Osteoblast (primary cell): ENCODE data around the gene ZGRF1. TPM values are rescaled to one million over a fixed set of nuclear protein-coding genes. Genes with fewer than 3 reads are reported as not detected.

Experiments
- DNase-seq: peaks from one replicate; pipeline ENCODE4 v3.0.0; 2011; ENCODE audit warnings: low spot score, mixed read lengths; ENCODE audit not compliant: insufficient read length; ENCODE audit errors: missing footprints
- H2AFZ ChIP-seq: 2 replicates; pipeline ENCODE4 v1.6.0; 2011; ENCODE audit warnings: mild to moderate bottlenecking, low read length
- H3K27ac ChIP-seq: 2 replicates; pipeline ENCODE4 v1.5.1; 2011; ENCODE audit warnings: mild to moderate bottlenecking, low read depth, low read length, moderate library complexity
- H3K27me3 ChIP-seq: 2 replicates; pipeline ENCODE4 v1.6.0; 2012; ENCODE audit warnings: mild to moderate bottlenecking, control low read depth, inconsistent platforms, low read length, moderate library complexity; ENCODE audit not compliant: insufficient read depth
- H3K36me3 ChIP-seq: 2 replicates; pipeline ENCODE4 v1.5.1; 2011; ENCODE audit warnings: mild to moderate bottlenecking, low read length, control low read depth, moderate library complexity; ENCODE audit not compliant: insufficient read depth
- H3K4me1 ChIP-seq: 2 replicates; pipeline ENCODE4 v1.5.1; 2011; ENCODE audit warnings: mild to moderate bottlenecking, low read length, control low read depth, moderate library complexity; ENCODE audit not compliant: insufficient read depth
- H3K4me2 ChIP-seq: 2 replicates; pipeline ENCODE4 v1.6.0; 2011; ENCODE audit warnings: mild to moderate bottlenecking, low read length; ENCODE audit not compliant: insufficient read depth
- H3K4me3 ChIP-seq: fragments of 200-600 bp; sonication (generic); 3 replicates; pipeline ENCODE4 v1.5.1; 2012; ENCODE audit warnings: mild to moderate bottlenecking, low read length, inconsistent platforms; ENCODE audit not compliant: insufficient read depth
- H3K79me2 ChIP-seq: 2 replicates; pipeline ENCODE4 v1.6.0; 2012; ENCODE audit warnings: mild to moderate bottlenecking, low read length, control low read depth, inconsistent platforms; ENCODE audit not compliant: insufficient read depth
- H3K9me3 ChIP-seq: 2 replicates; pipeline ENCODE4 v1.5.1; 2011; ENCODE audit warnings: low read depth, low read length, control low read depth
- H4K20me1 ChIP-seq: 2 replicates; pipeline ENCODE4 v1.6.0; 2012; ENCODE audit warnings: mild to moderate bottlenecking, low read length, control low read depth; ENCODE audit not compliant: insufficient read depth
- CTCF ChIP-seq: IDR thresholded peaks from 2 replicates; pipeline ENCODE4 v1.5.1; 2011; ENCODE audit warnings: mild to moderate bottlenecking, low read depth, low read length, moderate library complexity; ENCODE audit errors: extremely low read depth
- total RNA-seq: library from RNA; depleted of rRNA; stranded (reverse); fragments of >200 nt; gene quantifications from 2 replicates; pipeline ENCODE4 v1.2.3, GENCODE V29; 2012

ZGRF1 gene
- total RNA-seq, 1 donor, result 5.8 TPM

- no peak overlapping the region for H3K27ac ChIP-seq
- H3K4me1 ChIP-seq, result peaks cover 12% of the 10 kb centered on the region
- peaks cover 97% of the 10 kb centered on the region for H3K27me3 ChIP-seq
- H3K4me2 ChIP-seq, result peak overlapping the region; percentile 92
- no peaks in the 10 kb centered on the region for H4K20me1 ChIP-seq
- H3K36me3 ChIP-seq, result no peaks in the 10 kb centered on the region
- DNase-seq, result peak; percentile 89
- H3K9me3 ChIP-seq, result no peaks in the 10 kb centered on the region
- peak overlapping the region; percentile 71 for H3K4me3 ChIP-seq
- TF ChIP-seq CTCF, result no peak
- peak overlapping the region; percentile 86 for H2AFZ ChIP-seq
- no peaks in the 10 kb centered on the region for H3K79me2 ChIP-seq
Measured at GRCh38 chr4:112515198-112516065, 121.3 kb downstream of the ZGRF1 start.

GRCh38 chr4:112514647-112515197, 122.0 kb downstream of the ZGRF1 start:
- peak; percentile 77 for DNase-seq
- no peaks in the 10 kb centered on the region for H3K36me3 ChIP-seq
- peaks cover 96% of the 10 kb centered on the region for H3K27me3 ChIP-seq
- TF ChIP-seq CTCF, result no peak
- no peak overlapping the region for H3K27ac ChIP-seq
- H3K4me1 ChIP-seq, result peaks cover 14% of the 10 kb centered on the region
- H3K79me2 ChIP-seq, result no peaks in the 10 kb centered on the region
- no peaks in the 10 kb centered on the region for H4K20me1 ChIP-seq
- peak overlapping the region; percentile 60 for H2AFZ ChIP-seq
- H3K9me3 ChIP-seq, result no peaks in the 10 kb centered on the region
- H3K4me2 ChIP-seq, result peak overlapping the region; percentile 92
- peak overlapping the region; percentile 71 for H3K4me3 ChIP-seq

- Histone ChIP-seq H3K36me3 (no peaks in the 10 kb centered on the region), H3K9me3 (no peaks in the 10 kb centered on the region), H3K27ac (no peak overlapping the region), H3K79me2 (no peaks in the 10 kb centered on the region), H3K4me1 (peaks cover 16% of the 10 kb centered on the region), H4K20me1 (no peaks in the 10 kb centered on the region), H2AFZ (no peak overlapping the region), H3K27me3 (peaks cover 98% of the 10 kb centered on the region), H3K4me3 (no peak overlapping the region), H3K4me2 (no peak overlapping the region)
- TF ChIP-seq CTCF, result no peak
- DNase-seq, result peak; percentile 86
Measured at GRCh38 chr4:112513971-112514646, 122.6 kb downstream of the ZGRF1 start.

GRCh38 chr4:112511803-112512118, 124.9 kb downstream of the ZGRF1 start:
- no peak overlapping the region for H3K4me2 ChIP-seq
- no peaks in the 10 kb centered on the region for H3K79me2 ChIP-seq
- no peaks in the 10 kb centered on the region for H3K36me3 ChIP-seq
- no peak overlapping the region for H3K4me3 ChIP-seq
- TF ChIP-seq CTCF, result no peak
- H2AFZ ChIP-seq, result no peak overlapping the region
- H3K4me1 ChIP-seq, result peaks cover 16% of the 10 kb centered on the region
- peaks cover 95% of the 10 kb centered on the region for H3K27me3 ChIP-seq
- no peaks in the 10 kb centered on the region for H4K20me1 ChIP-seq
- no peaks in the 10 kb centered on the region for H3K9me3 ChIP-seq
- H3K27ac ChIP-seq, result no peak overlapping the region
- peak; percentile 39 for DNase-seq
